NCI-H774 (cell line): ENCODE measurements around the gene SLC13A2.
"Not testable (repeated sequence)": the region's sequence is repeated elsewhere in the genome, so short reads cannot be mapped to it uniquely, and the experiment has no call there.

Experiments
- DNase-seq: peaks from one replicate; lab custom pipeline; 2025; lab: John Stamatoyannopoulos, UW

Gene SLC13A2

GRCh38 chr17:28518578-28518977 lies 45.1 kb downstream of the SLC13A2 start:
- DNase-seq = no peak

GRCh38 chr17:28519236-28519635 lies 45.8 kb downstream of the SLC13A2 start:
- no peak for DNase-seq

GRCh38 chr17:28520687-28521086 lies 47.2 kb downstream of the SLC13A2 start:
- DNase-seq = no peak

- DNase-seq = no peak
Observed at GRCh38 chr17:28521311-28522085, 48.1 kb downstream of the SLC13A2 start.

GRCh38 chr17:28522281-28522680 lies 48.8 kb downstream of the SLC13A2 start:
- DNase-seq = not testable (repeated sequence)

GRCh38 chr17:28523186-28523585 lies 49.7 kb downstream of the SLC13A2 start:
- no peak for DNase-seq

GRCh38 chr17:28523876-28524275 lies 50.4 kb downstream of the SLC13A2 start:
- no peak for DNase-seq

- no peak for DNase-seq
Observed at GRCh38 chr17:28524476-28525424, 51.3 kb downstream of the SLC13A2 start.

GRCh38 chr17:28526381-28526780 lies 52.9 kb downstream of the SLC13A2 start:
- DNase-seq = no peak

- DNase-seq = no peak
Observed at GRCh38 chr17:28527181-28527681, 53.8 kb downstream of the SLC13A2 start.

- no peak for DNase-seq
Observed at GRCh38 chr17:28527859-28528258, 54.4 kb downstream of the SLC13A2 start.

- no peak for DNase-seq
Observed at GRCh38 chr17:28528327-28529012, 55.0 kb downstream of the SLC13A2 start.

GRCh38 chr17:28529013-28529400 lies 55.6 kb downstream of the SLC13A2 start:
- no peak for DNase-seq

GRCh38 chr17:28530250-28530649 lies 56.8 kb downstream of the SLC13A2 start:
- DNase-seq = no peak

GRCh38 chr17:28530926-28531325 lies 57.5 kb downstream of the SLC13A2 start:
- DNase-seq = no peak

- DNase-seq = no peak
Observed at GRCh38 chr17:28532050-28532960, 58.9 kb downstream of the SLC13A2 start.

GRCh38 chr17:28533091-28533807 lies 59.8 kb downstream of the SLC13A2 start:
- DNase-seq = no peak

GRCh38 chr17:28534740-28535375 lies 61.4 kb downstream of the SLC13A2 start:
- no peak for DNase-seq

GRCh38 chr17:28536532-28537218 lies 63.2 kb downstream of the SLC13A2 start:
- DNase-seq = no peak
